RWPE2 (cell line): ENCODE measurements around the gene UBE2H.
"Not testable (repeated sequence)": the region's sequence is repeated elsewhere in the genome, so short reads cannot be mapped to it uniquely, and the experiment has no call there.

Source experiments
- ATAC-seq: fragments of 200-7000 bp; cut with Tn5 transposase; 3 replicates; pipeline ENCODE4 v1.9.1; 2021; ENCODE audit warnings: low read depth
- DNase-seq: peaks from one replicate; pipeline ENCODE4 v3.0.0-alpha.2; 2020; ENCODE audit warnings: low spot score
- H3K27ac ChIP-seq: fragments of 450-650 bp; 2 replicates; pipeline ENCODE4 v1.5.1; 2017; ENCODE audit warnings: mild to moderate bottlenecking; ENCODE audit not compliant: poor library complexity, severe bottlenecking
- H3K27me3 ChIP-seq: fragments of 250-450 bp; sonication (Bioruptor Pico); 2 replicates; pipeline ENCODE4 v1.5.1; 2021; ENCODE audit warnings: mild to moderate bottlenecking, moderate library complexity; ENCODE audit not compliant: insufficient read depth, poor library complexity, severe bottlenecking
- H3K36me3 ChIP-seq: fragments of 250-450 bp; sonication (Bioruptor Pico); 2 replicates; pipeline ENCODE4 v1.5.1; 2020; ENCODE audit warnings: low read depth, mild to moderate bottlenecking, moderate library complexity
- H3K4me1 ChIP-seq: fragments of 250-450 bp; sonication (Bioruptor Pico); 2 replicates; pipeline ENCODE4 v1.5.1; 2021; ENCODE audit warnings: mild to moderate bottlenecking, moderate library complexity; ENCODE audit not compliant: insufficient read depth, poor library complexity, severe bottlenecking
- H3K4me3 ChIP-seq: fragments of 250-450 bp; sonication (Bioruptor Pico); 2 replicates; pipeline ENCODE4 v1.5.1; 2021; ENCODE audit warnings: mild to moderate bottlenecking, moderate library complexity; ENCODE audit not compliant: severe bottlenecking
- H3K9me3 ChIP-seq: fragments of 250-450 bp; sonication (Bioruptor Pico); 2 replicates; pipeline ENCODE4 v1.5.1; 2021; ENCODE audit warnings: mild to moderate bottlenecking, moderate library complexity; ENCODE audit not compliant: severe bottlenecking
- TF ChIP-seq, protein P1 (sequence below): fragments of 450-650 bp; IDR thresholded peaks from one replicate; pipeline ENCODE4 v1.5.1; 2017; ENCODE audit warnings: mild to moderate bottlenecking, moderate library complexity; ENCODE audit not compliant: poor library complexity, severe bottlenecking

UBE2H gene

GRCh38 chr7:129865093-129865924, 87.5 kb downstream of the UBE2H start:
- Histone ChIP-seq H3K27ac (no peak overlapping the region), H3K4me1 (peaks cover 16% of the 10 kb centered on the region), H3K36me3 (no peaks in the 10 kb centered on the region), H3K9me3 (peaks cover under 1% of the 10 kb centered on the region), H3K4me3 (no peak overlapping the region), H3K27me3 (no peaks in the 10 kb centered on the region)
- DNase-seq, result no peak
- no peak for ATAC-seq
- TF ChIP-seq, protein P1, sequence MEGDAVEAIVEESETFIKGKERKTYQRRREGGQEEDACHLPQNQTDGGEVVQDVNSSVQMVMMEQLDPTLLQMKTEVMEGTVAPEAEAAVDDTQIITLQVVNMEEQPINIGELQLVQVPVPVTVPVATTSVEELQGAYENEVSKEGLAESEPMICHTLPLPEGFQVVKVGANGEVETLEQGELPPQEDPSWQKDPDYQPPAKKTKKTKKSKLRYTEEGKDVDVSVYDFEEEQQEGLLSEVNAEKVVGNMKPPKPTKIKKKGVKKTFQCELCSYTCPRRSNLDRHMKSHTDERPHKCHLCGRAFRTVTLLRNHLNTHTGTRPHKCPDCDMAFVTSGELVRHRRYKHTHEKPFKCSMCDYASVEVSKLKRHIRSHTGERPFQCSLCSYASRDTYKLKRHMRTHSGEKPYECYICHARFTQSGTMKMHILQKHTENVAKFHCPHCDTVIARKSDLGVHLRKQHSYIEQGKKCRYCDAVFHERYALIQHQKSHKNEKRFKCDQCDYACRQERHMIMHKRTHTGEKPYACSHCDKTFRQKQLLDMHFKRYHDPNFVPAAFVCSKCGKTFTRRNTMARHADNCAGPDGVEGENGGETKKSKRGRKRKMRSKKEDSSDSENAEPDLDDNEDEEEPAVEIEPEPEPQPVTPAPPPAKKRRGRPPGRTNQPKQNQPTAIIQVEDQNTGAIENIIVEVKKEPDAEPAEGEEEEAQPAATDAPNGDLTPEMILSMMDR, result no peak

GRCh38 chr7:129864676-129865075, 88.1 kb downstream of the UBE2H start:
- H3K27ac ChIP-seq, H3K4me3 ChIP-seq, H3K9me3 ChIP-seq, H3K36me3 ChIP-seq, ATAC-seq, DNase-seq, H3K27me3 ChIP-seq: not testable (repeated sequence)
- peaks cover 16% of the 10 kb centered on the region for H3K4me1 ChIP-seq

- no peak for DNase-seq
- H3K27ac ChIP-seq, result no peak overlapping the region
- no peaks in the 10 kb centered on the region for H3K36me3 ChIP-seq
- H3K9me3 ChIP-seq, result peaks cover 3% of the 10 kb centered on the region
- ATAC-seq, result no peak
- H3K4me3 ChIP-seq, result no peak overlapping the region
- H3K27me3 ChIP-seq, result no peaks in the 10 kb centered on the region
- peaks cover 16% of the 10 kb centered on the region for H3K4me1 ChIP-seq
- TF ChIP-seq, protein P1, result no peak
Observed at GRCh38 chr7:129864042-129864441, 88.7 kb downstream of the UBE2H start.

DNA sequence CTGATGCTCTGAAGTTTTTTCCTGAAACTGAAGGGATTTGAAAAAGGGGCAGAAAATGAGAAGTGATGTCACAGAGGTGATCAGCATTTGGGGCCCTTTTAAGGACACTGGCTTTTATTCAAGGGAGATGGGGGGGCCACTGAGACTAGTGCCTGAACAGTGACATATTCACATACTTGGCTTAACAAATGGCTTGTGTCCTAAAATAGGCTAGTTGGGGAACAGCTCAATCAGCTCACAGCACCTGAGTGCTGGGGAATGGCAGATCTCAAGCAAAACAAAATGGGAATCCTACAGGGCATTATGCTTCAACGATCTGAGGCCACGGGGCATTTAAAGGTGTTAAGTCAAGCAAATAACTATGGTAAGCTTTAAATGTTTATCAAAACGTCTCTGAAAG, 90.1 kb downstream of the UBE2H start:
- ATAC-seq (no peak), DNase-seq (no peak)
- no peaks in the 10 kb centered on the region for H3K27me3 ChIP-seq
- peaks cover 26% of the 10 kb centered on the region for H3K4me1 ChIP-seq
- no peak overlapping the region for H3K27ac ChIP-seq
- no peaks in the 10 kb centered on the region; the same call in 1 of the 2 replicates for H3K36me3 ChIP-seq
- TF ChIP-seq, protein P1, result no peak
- no peak overlapping the region for H3K4me3 ChIP-seq
- H3K9me3 ChIP-seq, result peaks cover 3% of the 10 kb centered on the region

DNA sequence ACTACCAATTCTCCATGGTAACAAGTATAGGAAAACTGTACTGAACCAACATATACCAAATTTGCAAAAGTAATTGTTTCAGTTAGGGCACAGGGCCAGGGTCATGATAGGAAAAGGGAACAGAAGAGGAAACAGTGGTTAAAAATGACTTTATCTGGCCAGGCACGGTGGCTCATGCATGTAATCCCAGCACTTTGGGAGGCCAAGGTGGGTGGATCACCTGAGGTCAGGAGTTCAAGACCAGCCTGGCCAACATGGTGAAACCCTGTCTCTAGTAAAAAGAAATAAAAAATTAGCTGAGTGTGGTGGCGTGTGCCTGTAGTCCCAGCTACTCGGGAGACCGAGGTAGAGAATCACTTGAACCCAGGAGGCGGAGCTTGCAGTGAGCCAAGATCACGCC, 92.0 kb downstream of the UBE2H start:
- not testable (repeated sequence) for H3K27me3 ChIP-seq, H3K36me3 ChIP-seq, H3K27ac ChIP-seq, H3K4me3 ChIP-seq, H3K9me3 ChIP-seq, DNase-seq, ATAC-seq
- peaks cover 28% of the 10 kb centered on the region for H3K4me1 ChIP-seq

- DNase-seq (no peak), ATAC-seq (no peak)
- Histone ChIP-seq H3K9me3 (peaks cover 3% of the 10 kb centered on the region), H3K4me1 (peaks cover 30% of the 10 kb centered on the region), H3K4me3 (no peak overlapping the region), H3K36me3 (peaks cover 9% of the 10 kb centered on the region), H3K27me3 (no peaks in the 10 kb centered on the region), H3K27ac (no peak overlapping the region)
- TF ChIP-seq, protein P1, result no peak
Observed at GRCh38 chr7:129859183-129859582, 93.6 kb downstream of the UBE2H start.
